Mucosa of stomach (tissue), 1 donor: ENCODE results near the gene FAM219B.
"Not testable (repeated sequence)": the region's sequence is repeated elsewhere in the genome, so short reads cannot be mapped to it uniquely, and the experiment has no call there.

Experiments used
- H3K27me3 ChIP-seq: one replicate; pipeline ENCODE4 v1.7.0; 2013; ENCODE audit warnings: mild to moderate bottlenecking, low read length; ENCODE audit not compliant: control insufficient read depth, insufficient read depth
- H3K36me3 ChIP-seq: one replicate; pipeline ENCODE4 v1.7.0; 2013; ENCODE audit warnings: low read length; ENCODE audit not compliant: control insufficient read depth, insufficient read depth
- H3K4me1 ChIP-seq: one replicate; pipeline ENCODE4 v1.7.0; 2013; ENCODE audit warnings: mild to moderate bottlenecking, low read length; ENCODE audit not compliant: control insufficient read depth, insufficient read depth
- H3K4me3 ChIP-seq: one replicate; pipeline ENCODE4 v1.7.0; 2013; ENCODE audit warnings: low read length
- H3K9ac ChIP-seq: one replicate; pipeline ENCODE4 v1.7.0; 2013; ENCODE audit warnings: mild to moderate bottlenecking, low read length, moderate library complexity
- H3K9me3 ChIP-seq: one replicate; pipeline ENCODE4 v1.7.0; 2013; ENCODE audit warnings: mild to moderate bottlenecking, low read length, moderate library complexity; ENCODE audit not compliant: control insufficient read depth
- donor health status: Pancreatic carcinoma.

The FAM219B gene

DNA sequence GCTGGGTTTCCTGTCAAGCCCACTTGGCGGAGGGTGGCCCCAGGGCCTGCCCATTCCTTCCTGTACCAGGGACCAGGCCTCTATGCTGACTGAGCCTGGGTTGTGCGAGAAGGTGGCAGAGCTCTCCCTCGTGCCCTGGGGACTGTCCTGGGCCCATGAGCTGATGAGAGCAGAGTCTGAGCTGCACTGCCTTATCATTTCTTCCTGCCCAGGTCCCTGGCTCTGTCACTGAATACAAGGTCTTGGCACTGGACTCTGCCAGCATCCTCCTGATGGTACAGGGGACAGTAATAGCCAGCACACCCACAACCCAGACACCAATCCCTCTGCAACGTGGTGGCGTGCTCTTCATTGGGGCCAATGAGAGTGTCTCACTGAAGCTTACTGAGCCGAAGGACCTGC is 9.3 kb downstream of the FAM219B start:
- Histone ChIP-seq H3K9ac (no peak overlapping the region), H3K4me1 (peaks cover 26% of the 10 kb centered on the region)

DNA sequence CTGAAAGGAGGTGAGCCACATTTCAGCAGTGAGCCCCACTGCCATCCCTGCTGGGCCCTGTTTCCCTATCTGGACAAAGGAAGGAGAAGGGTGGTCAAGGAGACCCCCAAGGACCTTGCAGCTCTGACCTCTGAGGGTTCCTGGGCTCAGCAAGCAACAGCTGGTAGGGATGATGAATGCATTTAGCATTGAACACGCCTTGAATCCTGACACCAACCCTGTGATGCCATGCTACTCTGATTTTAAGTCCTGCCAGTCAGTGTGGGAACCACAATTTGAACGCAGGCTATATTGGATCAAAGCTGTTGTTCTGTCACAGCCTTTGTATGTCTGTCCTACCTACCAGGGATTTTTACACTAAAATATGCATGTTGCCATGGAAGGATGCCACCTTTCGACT is 10.3 kb downstream of the FAM219B start:
- Histone ChIP-seq H3K36me3 (peaks cover 16% of the 10 kb centered on the region), H3K9me3 (no peaks in the 10 kb centered on the region), H3K4me1 (peaks cover 27% of the 10 kb centered on the region), H3K4me3 (no peak overlapping the region), H3K9ac (no peak overlapping the region), H3K27me3 (no peaks in the 10 kb centered on the region)

More for the DNA sequence above, 9.3 kb downstream of the FAM219B start:
- Histone ChIP-seq H3K27me3 (no peaks in the 10 kb centered on the region), H3K36me3 (peaks cover 18% of the 10 kb centered on the region), H3K9me3 (no peaks in the 10 kb centered on the region), H3K4me3 (no peak overlapping the region)

GRCh38 chr15:74895830-74896229 is 10.8 kb downstream of the FAM219B start:
- no peaks in the 10 kb centered on the region for H3K9me3 ChIP-seq

DNA sequence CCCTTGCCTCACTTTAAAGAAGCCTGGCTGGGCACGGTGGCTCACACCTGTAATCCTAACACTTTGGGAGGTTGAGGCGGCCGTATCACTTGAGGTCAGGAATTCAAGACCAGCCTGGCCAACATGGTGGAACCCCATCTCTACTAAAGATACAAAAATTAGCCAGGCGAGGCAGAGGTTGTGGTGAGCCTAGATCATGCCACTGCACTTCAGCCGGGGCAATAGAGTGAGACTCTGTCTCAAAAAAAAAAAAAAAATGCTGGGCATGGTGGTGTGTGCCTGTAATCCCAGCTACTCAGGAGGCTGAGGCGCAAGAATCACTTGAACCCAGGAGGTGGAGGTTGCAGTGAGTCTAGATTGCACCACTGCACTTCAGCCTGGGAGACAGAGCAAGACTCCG is 12.3 kb downstream of the FAM219B start:
- H3K36me3 ChIP-seq = peaks cover 10% of the 10 kb centered on the region
- not testable (repeated sequence) for H3K27me3 ChIP-seq, H3K4me3 ChIP-seq, H3K9me3 ChIP-seq, H3K9ac ChIP-seq
- peaks cover 37% of the 10 kb centered on the region for H3K4me1 ChIP-seq

More at GRCh38 chr15:74895830-74896229, 10.8 kb downstream of the FAM219B start:
- Histone ChIP-seq H3K4me3 (no peak overlapping the region), H3K4me1 (peaks cover 28% of the 10 kb centered on the region), H3K36me3 (peaks cover 16% of the 10 kb centered on the region), H3K27me3 (no peaks in the 10 kb centered on the region), H3K9ac (no peak overlapping the region)

- Histone ChIP-seq H3K27me3 (no peaks in the 10 kb centered on the region), H3K9ac (no peak overlapping the region), H3K36me3 (peaks cover 10% of the 10 kb centered on the region), H3K4me3 (no peak overlapping the region), H3K9me3 (no peaks in the 10 kb centered on the region), H3K4me1 (peaks cover 44% of the 10 kb centered on the region)
Measured at GRCh38 chr15:74893627-74894026, 13.0 kb downstream of the FAM219B start.

DNA sequence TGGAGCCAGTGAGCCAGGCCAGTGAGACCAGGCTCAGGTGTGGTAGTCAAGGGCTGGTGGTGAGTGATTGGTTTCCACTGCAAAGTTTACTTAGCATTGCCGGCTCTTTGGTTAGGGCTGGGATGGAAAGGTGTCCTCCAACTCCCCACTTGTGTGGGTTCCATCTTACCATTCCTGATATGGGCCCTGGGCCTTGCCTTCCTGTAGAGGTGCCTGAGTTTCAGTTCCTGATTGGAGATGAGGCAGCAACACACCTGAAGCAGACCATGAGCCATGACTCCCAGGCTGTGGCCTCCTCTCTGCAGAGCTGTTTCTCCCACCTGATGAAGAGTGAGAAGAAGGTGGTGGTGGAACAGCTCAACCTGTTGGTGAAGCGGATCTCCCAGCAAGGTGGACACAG is 13.7 kb downstream of the FAM219B start:
- Histone ChIP-seq H3K4me1 (peaks cover 47% of the 10 kb centered on the region), H3K27me3 (no peaks in the 10 kb centered on the region), H3K4me3 (no peak overlapping the region), H3K36me3 (peaks cover 10% of the 10 kb centered on the region), H3K9ac (no peak overlapping the region), H3K9me3 (no peaks in the 10 kb centered on the region)

DNA sequence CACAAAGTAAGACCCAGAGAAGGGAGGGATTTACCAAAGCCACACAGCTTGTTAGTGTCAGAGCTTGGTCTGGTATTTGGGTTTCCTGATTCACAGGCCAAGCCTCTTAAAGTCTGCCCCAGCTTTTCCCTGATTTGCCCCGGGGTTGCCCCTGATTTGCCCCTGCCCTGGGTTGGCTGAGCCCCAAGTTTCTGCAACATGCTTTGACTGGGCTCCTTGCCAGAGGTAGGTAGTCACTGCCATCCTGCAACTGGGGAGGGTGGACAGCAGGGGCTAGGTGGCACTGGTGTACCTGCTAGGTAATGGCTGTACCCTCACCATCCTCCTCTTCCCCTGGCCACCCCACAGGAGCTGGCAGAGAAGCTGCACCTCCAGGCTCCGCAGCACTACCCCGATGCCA is 14.3 kb downstream of the FAM219B start:
- Histone ChIP-seq H3K4me1 (peaks cover 47% of the 10 kb centered on the region), H3K4me3 (no peak overlapping the region), H3K27me3 (no peaks in the 10 kb centered on the region), H3K9me3 (no peaks in the 10 kb centered on the region), H3K9ac (no peak overlapping the region), H3K36me3 (peaks cover 9% of the 10 kb centered on the region)

DNA sequence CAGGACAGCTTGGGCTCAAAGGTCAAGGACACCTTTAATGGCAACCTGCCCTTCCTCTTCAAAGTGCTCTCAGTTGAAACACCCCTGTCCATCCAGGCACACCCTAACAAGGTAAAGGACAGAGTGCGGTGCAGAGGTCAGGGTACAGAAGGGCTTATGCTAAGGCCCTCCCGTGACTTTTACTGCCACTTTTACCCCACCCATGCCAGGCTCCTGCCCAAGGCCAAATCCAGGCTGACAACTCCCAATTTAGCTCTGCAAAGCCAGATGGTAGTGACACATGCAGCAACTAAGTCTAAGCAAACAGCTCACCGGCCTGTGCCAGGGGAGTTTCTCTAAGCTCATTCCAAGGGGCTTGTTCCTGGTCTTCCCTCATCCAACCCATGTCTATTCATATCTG is 15.2 kb downstream of the FAM219B start:
- no peaks in the 10 kb centered on the region for H3K27me3 ChIP-seq
- H3K36me3 ChIP-seq = peaks cover 6% of the 10 kb centered on the region
- H3K9me3 ChIP-seq = no peaks in the 10 kb centered on the region
- H3K4me1 ChIP-seq = peaks cover 47% of the 10 kb centered on the region
- no peak overlapping the region for H3K4me3 ChIP-seq
- H3K9ac ChIP-seq = no peak overlapping the region

GRCh38 chr15:74890665-74890960 is 16.0 kb downstream of the FAM219B start:
- no peaks in the 10 kb centered on the region for H3K9me3 ChIP-seq
- peaks cover 6% of the 10 kb centered on the region for H3K36me3 ChIP-seq
- H3K9ac ChIP-seq = peak overlapping the region; percentile 86
- no peaks in the 10 kb centered on the region for H3K27me3 ChIP-seq
- H3K4me3 ChIP-seq = peak overlapping the region; percentile 90
- peaks cover 47% of the 10 kb centered on the region for H3K4me1 ChIP-seq

DNA sequence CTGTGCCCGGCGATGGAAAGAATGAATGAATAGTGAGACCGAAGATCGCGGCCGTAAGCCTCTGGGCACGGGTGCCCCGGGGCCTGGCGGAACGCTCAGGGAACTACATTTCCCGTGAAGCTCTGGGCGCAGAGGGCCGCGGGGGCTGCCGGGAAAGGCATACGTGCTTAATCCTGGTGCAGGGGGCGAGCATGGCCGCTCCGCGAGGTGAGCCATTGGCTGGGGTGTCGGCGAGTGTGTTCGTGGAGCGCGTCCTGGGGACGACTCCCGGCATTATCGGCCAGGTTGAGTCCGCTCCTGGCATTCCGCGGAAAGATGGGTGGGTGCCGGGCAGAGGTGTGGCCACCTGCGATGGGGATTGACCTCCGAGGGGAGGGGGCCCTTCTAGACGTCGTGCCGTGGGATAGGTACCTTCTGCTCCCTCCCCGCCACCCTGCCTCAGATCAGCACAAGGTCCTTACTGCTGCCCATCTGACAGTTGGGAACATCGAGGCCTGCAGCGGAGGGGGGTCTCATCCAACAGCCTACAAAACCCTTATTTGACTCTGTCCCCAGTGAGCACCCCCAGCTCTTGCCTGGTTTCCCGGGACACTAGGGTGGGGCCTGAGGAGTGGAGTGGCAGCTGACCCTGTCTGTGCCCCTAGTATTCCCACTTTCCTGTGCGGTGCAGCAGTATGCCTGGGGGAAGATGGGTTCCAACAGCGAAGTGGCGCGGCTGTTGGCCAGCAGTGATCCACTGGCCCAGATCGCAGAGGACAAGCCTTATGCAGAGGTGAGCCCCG is 16.6 kb downstream of the FAM219B start, which contains the start of gene MPI:
Gene MPI (plus strand): TSS at position 160 of the 782 bp plus-strand sequence. CDS start 32 bp downstream, at position 192.
- Histone ChIP-seq H3K27me3 (no peaks in the 10 kb centered on the region), H3K9ac (peak within 1 kb of the TSS; percentile 86), H3K9me3 (no peaks in the 10 kb centered on the region), H3K36me3 (peaks cover 6% of the 10 kb centered on the region), H3K4me3 (peak within 1 kb of the TSS; percentile 90), H3K4me1 (peaks cover 47% of the 10 kb centered on the region)

GRCh38 chr15:74889390-74889882 is 17.2 kb downstream of the FAM219B start:
- Histone ChIP-seq H3K9ac (peak overlapping the region; percentile 86), H3K27me3 (no peaks in the 10 kb centered on the region), H3K36me3 (peaks cover 6% of the 10 kb centered on the region), H3K4me3 (peak overlapping the region; percentile 90), H3K4me1 (peaks cover 47% of the 10 kb centered on the region), H3K9me3 (no peaks in the 10 kb centered on the region)

DNA sequence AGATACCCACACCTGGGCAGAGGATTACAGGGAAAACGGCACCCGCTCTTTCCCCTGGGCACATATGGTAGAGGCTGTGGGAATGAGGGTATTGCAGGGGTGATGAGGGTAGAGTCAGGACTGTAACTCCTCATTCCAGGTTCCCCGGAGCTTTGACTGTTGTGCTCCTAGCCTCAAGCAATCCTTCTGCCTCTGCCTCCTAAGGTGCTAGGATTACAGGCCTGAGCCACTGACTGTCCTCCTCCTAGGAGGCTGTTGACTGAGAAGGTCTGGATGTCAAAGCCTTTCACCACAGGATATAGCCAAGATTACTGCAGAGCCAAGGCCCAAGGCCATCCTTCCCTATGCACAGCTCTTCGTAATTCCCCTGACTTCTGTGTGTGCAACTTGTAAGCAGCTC is 17.9 kb downstream of the FAM219B start:
- Histone ChIP-seq H3K27me3 (no peaks in the 10 kb centered on the region), H3K9me3 (no peaks in the 10 kb centered on the region), H3K9ac (no peak overlapping the region), H3K36me3 (peaks cover 6% of the 10 kb centered on the region), H3K4me1 (peaks cover 46% of the 10 kb centered on the region), H3K4me3 (no peak overlapping the region)
